GM21360 (cell line): ENCODE data around the gene MARCKSL1.
"Not testable (repeated sequence)": the region's sequence is repeated elsewhere in the genome, so short reads cannot be mapped to it uniquely, and the experiment has no call there.

ENCODE experiments used
- ATAC-seq: cut with Tn5 transposase; IDR thresholded peaks from one replicate; pipeline ENCODE4 v1.9.1; 2021; ENCODE audit warnings: mild to moderate bottlenecking, moderate library complexity; ENCODE audit not compliant: unreplicated experiment

MARCKSL1 gene

DNA sequence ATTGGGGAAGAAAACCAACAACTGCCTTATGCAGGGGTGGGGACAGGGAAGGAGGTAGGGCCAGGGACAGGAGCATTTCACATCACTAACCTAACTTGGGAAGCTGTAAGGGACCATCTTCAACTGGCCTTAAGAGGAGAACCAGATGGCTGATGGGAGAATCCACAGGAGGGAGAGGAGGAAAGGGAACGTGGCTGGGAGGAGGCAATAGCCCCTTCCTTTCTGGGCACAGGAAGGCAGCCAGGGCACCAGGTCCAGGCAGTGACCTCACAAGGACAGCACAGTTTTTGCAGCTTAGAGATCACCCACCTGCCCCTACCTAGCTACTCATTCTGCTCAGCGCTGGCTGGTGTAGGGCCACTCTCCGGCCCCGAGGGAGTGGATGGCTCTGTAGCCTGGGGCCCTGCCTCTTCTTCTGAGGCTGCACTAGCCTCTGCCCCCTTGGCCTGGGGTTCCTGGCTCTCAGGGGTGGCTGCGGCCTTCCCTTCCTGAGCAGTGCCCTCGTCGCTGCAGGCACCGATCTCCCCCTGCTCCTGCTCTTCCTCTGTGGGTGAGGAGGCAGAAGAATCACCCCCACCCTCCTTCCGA lies 1.7 kb downstream of the MARCKSL1 start:
- ATAC-seq, result no peak

GRCh38 chr1:32333251-32333963 lies 2.6 kb downstream of the MARCKSL1 start:
- no peak for ATAC-seq

DNA sequence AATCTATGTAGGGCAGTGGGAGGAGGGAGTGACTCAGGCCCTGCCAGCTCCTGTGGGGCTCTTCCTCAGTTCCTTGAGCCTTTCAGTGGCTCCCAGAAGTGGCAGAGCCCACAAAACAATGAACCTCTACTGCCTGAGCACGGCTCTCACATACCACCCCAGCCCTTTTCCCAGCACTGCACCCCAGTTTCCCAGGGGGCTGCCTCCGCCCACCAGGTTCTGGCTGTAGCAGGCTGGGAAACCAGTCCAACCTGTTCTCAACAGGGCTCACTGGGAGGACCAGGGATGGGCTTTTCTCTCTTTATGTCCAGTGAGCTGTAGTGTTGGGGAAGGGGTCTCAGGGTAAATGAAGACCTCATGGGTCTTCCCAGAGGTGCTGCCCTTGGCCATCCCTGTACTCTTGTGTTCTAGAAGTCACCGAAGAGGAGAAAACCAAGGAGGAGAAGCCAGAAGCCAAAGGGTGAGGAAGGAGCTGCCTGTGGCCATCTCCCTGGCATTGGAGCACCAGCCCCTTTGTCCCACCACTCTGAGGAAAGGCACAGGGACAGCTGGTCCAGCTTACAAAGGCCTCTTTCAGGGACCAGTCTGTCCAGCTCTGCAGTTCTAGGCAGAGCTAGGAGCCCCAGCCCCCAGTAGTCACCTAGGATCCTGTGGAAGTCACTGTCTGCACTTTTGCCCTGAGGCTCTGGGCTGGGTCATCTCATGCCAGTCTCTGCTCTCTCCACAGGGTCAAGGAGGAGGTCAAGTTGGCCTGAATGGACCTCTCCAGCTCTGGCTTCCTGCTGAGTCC lies 3.5 kb downstream of the MARCKSL1 start:
- ATAC-seq, result no peak

GRCh38 chr1:32331549-32331948 lies 4.5 kb downstream of the MARCKSL1 start:
- no peak for ATAC-seq

DNA sequence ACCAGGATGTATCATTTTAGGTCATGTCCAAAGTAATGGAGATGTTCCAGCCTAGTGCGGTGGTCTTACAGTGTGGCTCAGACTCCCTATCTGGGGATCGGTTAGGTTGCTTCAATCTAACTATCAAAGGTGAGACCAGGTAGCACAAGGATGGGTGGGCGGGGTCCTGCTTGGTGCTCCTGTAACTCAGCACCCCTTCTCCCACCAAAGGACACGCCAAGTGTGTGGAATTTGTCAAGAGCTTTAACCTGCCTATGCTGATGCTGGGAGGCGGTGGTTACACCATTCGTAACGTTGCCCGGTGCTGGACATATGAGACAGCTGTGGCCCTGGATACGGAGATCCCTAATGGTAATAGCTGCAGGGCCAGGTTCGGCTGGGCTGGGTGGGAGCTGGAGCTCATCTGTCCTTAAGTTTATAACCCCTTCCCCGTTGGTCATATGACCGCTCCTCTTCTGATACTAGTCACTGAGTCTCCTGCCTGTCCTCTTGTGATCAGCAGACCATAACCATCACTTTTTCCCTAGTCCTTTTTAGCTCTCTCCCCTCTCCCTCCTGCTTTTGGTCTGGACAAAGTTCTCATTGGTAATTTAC lies 5.4 kb downstream of the MARCKSL1 start:
- ATAC-seq, result no peak

DNA sequence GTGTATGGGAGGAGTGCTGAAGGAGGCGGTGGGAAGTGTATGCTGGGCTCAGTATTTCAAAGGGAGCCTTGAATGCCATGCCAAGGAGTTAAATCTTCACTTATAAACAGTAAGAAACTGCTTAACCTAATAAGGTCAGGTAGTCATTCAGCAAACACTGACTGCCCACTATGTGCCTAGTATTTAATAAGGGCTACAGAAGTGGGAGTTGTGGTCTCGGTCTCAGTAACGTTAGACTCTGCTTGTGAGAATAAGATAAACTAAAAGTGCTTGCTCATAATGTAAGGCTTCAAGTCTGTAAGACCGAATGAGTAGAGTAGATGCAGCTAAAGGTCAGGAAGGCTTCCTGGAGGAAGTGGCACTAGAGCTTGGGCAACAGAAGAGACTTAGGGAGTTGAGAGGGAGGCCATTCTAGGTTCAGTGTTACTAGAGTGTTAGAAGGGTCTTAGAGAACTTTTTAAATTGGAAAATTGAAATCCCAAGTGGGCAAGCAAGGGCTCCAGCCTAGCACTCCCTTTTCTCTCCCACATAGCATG lies 6.0 kb downstream of the MARCKSL1 start:
- ATAC-seq, result no peak

DNA sequence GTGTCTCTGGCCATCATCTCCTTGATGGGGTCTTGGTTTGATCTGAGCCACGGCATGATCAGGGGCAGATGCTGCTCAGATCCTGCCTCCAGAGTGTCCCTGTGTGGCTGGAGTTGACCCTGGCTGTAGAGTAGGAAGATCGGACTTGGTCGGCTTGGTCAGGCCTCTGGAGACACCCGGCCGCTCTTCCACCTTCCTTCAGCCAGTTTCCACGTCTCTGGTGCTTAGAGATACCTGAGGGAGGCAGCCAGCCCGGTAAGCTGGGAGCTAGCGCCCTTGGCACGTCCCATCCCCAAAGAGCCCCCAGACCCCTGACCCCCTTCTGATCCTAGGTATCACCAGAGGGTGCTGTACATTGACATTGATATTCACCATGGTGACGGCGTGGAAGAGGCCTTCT lies 8.8 kb downstream of the MARCKSL1 start:
- ATAC-seq, result no peak

DNA sequence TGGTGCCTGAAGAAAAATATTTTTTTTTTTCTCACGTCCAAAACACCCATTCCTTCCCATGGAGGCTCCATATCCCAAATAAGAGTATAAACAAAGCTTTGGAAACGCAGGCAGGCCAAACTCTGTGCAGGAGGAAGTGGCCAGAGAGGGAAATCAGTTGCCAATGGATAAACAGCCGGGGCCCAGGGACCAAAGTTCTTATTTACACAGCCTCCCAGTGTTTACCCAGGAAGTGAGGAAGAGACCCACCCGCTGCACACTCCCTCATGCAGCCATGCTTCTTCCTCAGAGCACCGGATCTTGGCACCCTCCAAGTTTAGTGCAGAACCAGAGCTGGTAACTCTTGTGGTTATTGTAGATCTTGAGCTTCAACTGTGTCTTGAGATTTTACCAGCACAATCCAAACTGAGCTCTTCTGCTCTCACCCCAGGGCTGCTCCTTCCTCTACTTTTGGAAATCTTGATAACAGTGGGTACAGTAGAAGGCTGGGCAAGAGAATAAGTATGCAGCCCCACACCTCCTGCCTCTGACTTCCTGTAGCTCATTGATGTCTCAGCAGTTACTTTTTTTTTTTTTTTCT lies 14.2 kb downstream of the MARCKSL1 start:
- ATAC-seq, result no peak

- ATAC-seq, result no peak
Measured at GRCh38 chr1:32318127-32318869, 17.7 kb downstream of the MARCKSL1 start.

DNA sequence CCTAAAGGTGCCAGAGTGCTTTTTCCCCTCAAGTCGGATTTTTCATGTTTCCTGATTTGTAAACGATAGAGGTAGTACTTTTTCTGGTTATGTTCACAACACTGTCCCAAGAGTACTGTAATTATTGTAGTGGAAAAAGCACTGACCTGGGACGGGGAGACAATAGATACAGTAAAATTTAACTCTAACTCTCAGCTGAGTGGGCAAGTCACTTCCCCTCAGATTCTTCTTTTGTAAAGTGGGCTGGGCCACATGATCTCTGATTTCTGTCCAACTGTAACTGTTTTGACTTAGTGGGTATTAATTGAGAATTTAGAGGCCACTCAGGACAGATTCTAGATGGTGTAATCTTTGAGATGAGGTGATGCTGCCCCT lies 19.1 kb downstream of the MARCKSL1 start:
- peak; percentile 5 for ATAC-seq

DNA sequence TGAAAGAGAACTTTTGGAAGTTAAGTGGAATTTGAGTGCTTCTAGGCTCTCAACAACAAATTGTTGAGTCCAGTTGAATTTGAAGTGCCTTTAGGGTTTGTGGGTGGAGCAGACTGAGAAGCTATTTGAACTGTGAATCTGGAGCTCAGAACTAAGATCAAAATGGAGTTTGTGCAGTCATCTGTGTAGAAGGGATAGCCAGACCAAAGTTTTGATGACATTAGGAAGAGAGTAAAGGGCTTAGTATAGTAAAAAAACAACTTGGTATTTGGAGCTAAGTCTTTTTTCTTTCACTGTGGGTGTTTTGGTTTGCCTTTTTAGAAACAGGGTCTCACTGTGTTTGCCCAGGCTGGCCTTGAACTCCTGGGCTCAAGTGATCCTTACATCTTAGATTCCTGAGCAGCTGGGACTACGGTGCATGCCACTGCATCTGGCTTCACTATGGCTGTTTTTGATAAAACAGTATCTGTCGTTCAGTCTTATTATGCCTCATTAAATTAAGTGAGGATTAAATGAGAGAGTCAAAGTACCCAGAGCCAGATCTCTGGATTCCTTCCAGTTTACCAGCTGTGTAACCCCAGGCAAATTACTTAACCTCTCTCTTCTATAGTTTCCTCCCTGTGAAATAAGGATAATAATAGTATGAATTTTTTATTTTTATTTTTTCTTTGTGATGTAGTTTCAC lies 24.2 kb downstream of the MARCKSL1 start:
- ATAC-seq, result no peak

DNA sequence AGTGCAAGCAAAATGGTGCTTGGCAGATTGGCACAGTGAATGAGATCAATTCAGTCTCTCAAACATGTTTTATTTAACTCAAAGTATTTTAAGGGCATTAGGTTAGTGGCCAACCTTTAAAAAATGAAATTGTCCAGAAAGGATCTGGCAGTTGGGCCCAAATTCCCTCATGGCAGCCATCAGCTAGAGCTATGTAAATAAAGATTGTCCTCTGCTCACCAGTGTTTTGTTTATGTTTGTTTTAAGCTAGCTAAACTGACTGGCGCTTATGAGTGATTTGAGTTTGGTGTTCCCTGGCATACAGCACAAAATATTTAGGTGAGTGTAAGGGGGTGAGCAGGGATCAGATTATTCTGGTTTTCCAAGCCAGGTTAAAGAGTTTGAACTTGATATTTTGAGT lies 26.1 kb downstream of the MARCKSL1 start:
- no peak for ATAC-seq

DNA sequence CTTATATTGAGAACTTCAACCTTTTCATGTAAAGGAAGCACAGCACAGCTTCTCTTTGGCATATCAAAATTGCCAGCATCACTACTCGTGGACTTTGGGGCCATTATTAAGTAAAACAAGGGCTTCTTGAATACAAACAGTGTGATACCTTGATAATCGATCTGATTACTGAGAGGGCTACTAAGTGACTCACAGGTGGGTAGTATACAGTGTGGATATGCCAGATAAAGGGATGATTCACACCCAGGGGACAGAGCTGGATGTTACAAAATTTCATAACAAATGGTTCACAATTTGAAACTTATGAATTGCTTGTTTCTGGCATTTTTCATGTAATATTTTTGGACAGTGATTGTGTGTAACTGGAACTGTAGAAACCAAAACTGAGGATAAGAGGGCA lies 28.7 kb downstream of the MARCKSL1 start:
- no peak for ATAC-seq

GRCh38 chr1:32305310-32305709 lies 30.7 kb downstream of the MARCKSL1 start:
- no peak for ATAC-seq

GRCh38 chr1:32303997-32304622 lies 31.9 kb downstream of the MARCKSL1 start:
- ATAC-seq, result no peak

DNA sequence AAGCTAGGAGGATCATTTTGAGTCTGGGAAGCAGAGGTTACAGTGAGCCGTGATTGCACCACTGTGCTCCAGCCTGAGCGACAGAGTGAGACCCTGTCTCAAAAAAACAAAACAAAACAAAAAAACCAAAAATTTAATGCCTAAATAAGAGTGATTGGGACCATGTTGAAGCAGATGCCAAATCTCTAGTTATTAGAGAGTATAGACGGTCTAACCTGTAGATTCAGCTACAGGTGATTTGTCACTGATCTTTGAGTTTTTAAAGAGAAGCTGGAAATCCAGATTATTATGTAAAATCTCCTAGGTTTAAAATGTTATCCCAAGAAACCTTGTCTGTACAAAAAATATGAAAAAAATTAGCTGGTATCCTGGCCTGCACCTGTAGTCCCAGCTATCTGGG lies 32.7 kb downstream of the MARCKSL1 start:
- no peak for ATAC-seq

DNA sequence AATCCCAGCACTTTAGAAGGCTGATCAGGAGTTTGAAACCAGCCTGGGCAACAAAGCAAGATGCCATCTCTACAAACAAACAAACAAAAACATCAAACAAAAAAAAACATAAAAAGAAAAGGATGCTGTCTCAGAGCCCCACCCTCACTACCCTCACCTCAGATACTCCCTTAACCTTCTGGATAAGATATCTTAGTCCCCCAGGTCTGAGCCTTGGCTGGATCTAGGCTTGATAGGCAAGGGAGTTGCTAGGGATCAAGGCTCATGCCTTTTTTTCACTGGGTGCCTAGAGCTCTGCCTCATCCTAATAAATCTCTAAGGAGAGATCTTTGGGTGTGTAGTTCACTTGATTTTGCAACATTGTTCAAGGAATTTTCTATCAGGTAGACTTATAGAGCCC lies 36.7 kb downstream of the MARCKSL1 start:
- ATAC-seq, result no peak

DNA sequence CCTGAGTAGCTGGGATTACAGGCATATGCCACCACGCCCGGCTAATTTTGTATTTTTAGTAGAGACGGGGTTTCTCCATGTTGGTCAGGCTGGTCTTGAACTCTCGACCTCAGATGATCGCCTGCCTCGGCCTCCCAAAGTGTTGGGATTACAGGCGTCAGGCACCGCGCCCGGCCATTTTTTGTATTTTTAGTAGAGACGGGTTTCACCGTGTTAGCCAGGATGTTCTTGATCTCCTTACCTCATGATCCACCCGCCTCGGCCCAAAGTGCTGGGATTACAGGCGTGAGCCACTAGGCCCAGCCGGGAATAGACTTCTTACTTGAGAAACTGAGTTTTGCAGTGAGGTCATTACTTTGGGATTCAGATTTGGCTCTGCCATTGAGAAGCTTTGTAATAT lies 37.8 kb downstream of the MARCKSL1 start:
- ATAC-seq, result not testable (repeated sequence)
